Adipocyte (in vitro differentiated cells): Measurements from ENCODE around the gene STK17B.

Source experiments
- DNase-seq: peaks from one replicate; pipeline ENCODE4 v3.0.0-alpha.2; 2015; ENCODE audit warnings: low read depth
- H3K27me3 ChIP-seq: replicated peaks from 2 replicates; pipeline ENCODE4 v1.7.0; 2013; ENCODE audit warnings: mild to moderate bottlenecking, low read length, moderate library complexity; ENCODE audit not compliant: control insufficient read depth, insufficient read depth
- H3K36me3 ChIP-seq: 2 replicates; pipeline ENCODE4 v1.7.0; 2013; ENCODE audit warnings: low read length, mild to moderate bottlenecking, moderate library complexity; ENCODE audit not compliant: control insufficient read depth, insufficient read depth, severe bottlenecking
- H3K4me1 ChIP-seq: 2 replicates; pipeline ENCODE4 v1.7.0; 2013; ENCODE audit warnings: mild to moderate bottlenecking, low read length, moderate library complexity; ENCODE audit not compliant: control insufficient read depth, insufficient read depth
- H3K4me3 ChIP-seq: 2 replicates; pipeline ENCODE4 v1.7.0; 2013; ENCODE audit warnings: mild to moderate bottlenecking, low read length, moderate library complexity
- H3K9ac ChIP-seq: 2 replicates; pipeline ENCODE4 v1.7.0; 2013; ENCODE audit warnings: mild to moderate bottlenecking, low read length, moderate library complexity
- H3K9me3 ChIP-seq: 2 replicates; pipeline ENCODE4 v1.7.0; 2013; ENCODE audit warnings: mild to moderate bottlenecking, low read length, moderate library complexity; ENCODE audit not compliant: control insufficient read depth

Gene STK17B

DNA sequence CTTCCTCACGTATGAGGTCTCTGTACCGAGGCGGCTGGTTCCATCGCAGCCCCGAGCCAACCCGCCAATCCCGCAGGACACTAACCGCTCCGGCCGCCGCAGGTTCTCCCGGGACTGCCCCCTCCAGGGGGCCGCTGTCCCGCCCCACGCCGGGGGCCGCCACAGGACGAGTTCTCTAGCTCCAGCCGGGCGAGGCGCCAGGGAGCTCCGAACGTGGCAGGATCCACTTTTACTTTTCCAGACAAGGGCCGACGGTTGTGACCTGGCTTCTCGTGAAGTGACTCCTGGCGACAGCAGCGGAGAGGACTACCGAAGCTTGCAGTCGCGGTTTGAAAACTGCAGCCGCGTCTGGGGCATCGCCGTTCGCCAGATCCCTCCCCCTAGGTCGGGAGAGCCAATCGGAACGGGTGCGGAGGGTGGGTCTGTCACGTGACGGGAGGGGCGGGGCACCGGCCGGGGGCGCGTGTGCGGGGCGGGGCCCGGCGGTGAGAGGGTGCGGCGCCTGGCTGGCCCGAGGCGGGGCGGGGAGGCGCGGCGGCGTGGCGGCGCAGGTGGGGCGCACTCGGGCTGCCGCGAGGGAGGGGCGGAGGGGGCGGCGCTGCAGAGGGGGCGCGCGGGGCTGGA lies at the start of gene STK17B:
TSS of gene STK17B (minus strand) at position 331 of the 624 bp plus-strand sequence. CDS start 8,195 bp downstream, outside the sequence.
- Histone ChIP-seq H3K27me3 (no peaks in the 10 kb centered on the region), H3K9me3 (no peaks in the 10 kb centered on the region), H3K4me3 (peak within 1 kb of the TSS; percentile 94), H3K36me3 (no peaks in the 10 kb centered on the region), H3K9ac (peak within 1 kb of the TSS; percentile 96), H3K4me1 (peaks cover 26% of the 10 kb centered on the region)
- peak; percentile 98 for DNase-seq

DNA sequence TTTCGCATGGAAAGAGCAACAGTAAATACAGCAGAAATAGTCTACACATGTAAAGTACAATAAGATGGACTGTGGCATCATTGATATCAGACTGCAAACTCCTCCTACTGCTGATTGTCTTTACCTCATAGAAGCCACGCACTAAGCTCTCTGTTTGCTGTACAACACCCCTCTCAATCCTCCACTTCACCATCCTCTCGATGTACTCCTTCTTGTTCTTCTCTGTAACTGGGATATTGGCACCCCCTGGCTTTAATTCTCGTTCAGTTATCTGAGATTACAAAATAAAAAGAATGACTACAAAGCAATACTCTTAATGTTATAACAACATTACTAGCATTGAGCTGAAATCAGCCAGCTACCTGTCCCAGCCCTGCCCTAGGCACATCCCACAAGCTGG lies 49.3 kb upstream of the STK17B start:
- H3K27me3 ChIP-seq = no peaks in the 10 kb centered on the region
- peaks cover 7% of the 10 kb centered on the region for H3K4me1 ChIP-seq
- peaks cover 4% of the 10 kb centered on the region for H3K36me3 ChIP-seq
- no peak for DNase-seq
- H3K9ac ChIP-seq = no peak overlapping the region
- no peak overlapping the region for H3K4me3 ChIP-seq
- H3K9me3 ChIP-seq = no peaks in the 10 kb centered on the region

DNA sequence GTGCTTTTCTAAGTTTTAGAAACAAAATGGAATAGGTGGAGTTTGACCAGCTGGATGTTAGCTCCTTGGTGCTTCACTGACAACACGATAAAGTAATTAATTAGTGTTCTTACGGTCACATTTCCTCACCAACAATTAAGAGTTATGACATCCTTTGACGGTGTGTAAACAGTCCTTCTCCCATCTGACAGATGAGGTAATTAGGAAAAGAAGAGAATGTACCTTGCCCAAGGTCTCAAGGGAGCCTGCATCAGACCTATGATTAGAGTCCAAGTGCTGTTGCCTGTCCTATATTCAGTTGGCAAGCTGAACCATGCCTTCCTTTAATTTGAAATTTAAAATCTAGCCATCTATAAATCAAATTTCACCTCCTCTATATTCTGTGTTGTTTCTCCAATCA lies 48.3 kb upstream of the STK17B start:
- H3K4me3 ChIP-seq = no peak overlapping the region
- H3K9ac ChIP-seq = no peak overlapping the region
- no peaks in the 10 kb centered on the region for H3K27me3 ChIP-seq
- DNase-seq = no peak
- H3K36me3 ChIP-seq = peaks cover 4% of the 10 kb centered on the region
- no peaks in the 10 kb centered on the region for H3K9me3 ChIP-seq
- H3K4me1 ChIP-seq = no peaks in the 10 kb centered on the region

DNA sequence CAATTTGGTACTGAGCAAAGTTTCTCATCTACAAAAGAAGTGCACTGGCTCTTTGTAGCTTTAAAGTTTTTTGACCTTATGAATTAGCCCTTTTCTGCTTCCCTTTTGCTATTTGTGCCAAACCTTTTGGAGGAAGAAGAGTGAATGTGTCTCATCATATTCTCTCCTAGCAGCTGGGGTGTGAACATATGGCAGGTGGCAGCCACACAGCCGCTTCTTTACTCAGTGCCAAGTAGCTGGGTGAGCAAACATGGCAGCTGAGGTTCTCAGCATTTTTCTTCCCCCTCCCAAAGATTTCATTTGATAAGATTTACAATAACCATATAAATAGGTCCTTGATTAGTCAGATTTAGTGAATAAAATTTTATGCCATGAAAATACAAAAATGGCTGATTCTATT lies 46.7 kb upstream of the STK17B start:
- no peaks in the 10 kb centered on the region for H3K4me1 ChIP-seq
- no peaks in the 10 kb centered on the region for H3K9me3 ChIP-seq
- H3K4me3 ChIP-seq = no peak overlapping the region
- no peak overlapping the region for H3K9ac ChIP-seq
- H3K27me3 ChIP-seq = no peaks in the 10 kb centered on the region
- H3K36me3 ChIP-seq = peaks cover 4% of the 10 kb centered on the region
- DNase-seq = no peak

DNA sequence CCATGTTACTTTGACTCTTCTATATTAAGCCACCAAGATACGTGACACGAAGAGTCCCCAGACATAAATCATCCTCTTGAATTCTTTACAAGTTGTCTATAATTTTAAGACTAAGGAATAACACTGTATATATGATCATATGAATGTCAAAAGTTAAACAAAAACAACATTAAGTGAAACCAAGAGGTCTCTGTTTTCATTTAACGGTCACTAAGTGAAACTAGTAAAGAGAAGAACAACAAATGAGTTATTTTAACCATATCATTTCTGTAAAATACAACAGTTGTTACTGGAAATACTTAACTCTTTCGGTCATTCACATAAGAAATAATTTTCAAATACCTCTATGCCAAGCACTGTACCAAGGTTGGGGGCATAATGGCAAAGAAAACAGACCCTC lies 45.7 kb upstream of the STK17B start:
- no peaks in the 10 kb centered on the region for H3K9me3 ChIP-seq

DNA sequence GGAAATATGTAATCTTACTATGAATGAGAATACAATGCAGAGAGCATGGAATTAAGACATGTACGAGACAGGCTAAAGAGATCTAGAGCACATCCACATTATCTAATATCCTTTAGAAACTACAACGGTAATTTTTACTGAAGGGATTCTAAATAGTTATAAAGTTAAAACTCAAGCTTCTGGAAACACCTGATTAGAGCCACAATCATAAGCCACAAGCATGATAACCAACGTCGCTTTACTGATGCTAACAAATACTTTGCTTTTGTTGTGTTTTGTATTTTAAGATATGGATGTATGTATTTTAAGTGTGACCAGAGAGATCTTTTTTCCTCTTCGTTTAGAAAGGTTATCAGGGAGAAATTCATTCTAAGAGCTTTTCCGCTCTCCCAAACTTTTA lies 44.0 kb upstream of the STK17B start:
- Histone ChIP-seq H3K27me3 (no peaks in the 10 kb centered on the region), H3K36me3 (peaks cover 4% of the 10 kb centered on the region), H3K9me3 (no peaks in the 10 kb centered on the region), H3K4me1 (no peaks in the 10 kb centered on the region), H3K4me3 (no peak overlapping the region), H3K9ac (no peak overlapping the region)
- DNase-seq = no peak

More for the DNA sequence above, 45.7 kb upstream of the STK17B start:
- Histone ChIP-seq H3K4me3 (no peak overlapping the region), H3K27me3 (no peaks in the 10 kb centered on the region), H3K4me1 (no peaks in the 10 kb centered on the region), H3K9ac (no peak overlapping the region), H3K36me3 (peaks cover 4% of the 10 kb centered on the region)
- DNase-seq = no peak

DNA sequence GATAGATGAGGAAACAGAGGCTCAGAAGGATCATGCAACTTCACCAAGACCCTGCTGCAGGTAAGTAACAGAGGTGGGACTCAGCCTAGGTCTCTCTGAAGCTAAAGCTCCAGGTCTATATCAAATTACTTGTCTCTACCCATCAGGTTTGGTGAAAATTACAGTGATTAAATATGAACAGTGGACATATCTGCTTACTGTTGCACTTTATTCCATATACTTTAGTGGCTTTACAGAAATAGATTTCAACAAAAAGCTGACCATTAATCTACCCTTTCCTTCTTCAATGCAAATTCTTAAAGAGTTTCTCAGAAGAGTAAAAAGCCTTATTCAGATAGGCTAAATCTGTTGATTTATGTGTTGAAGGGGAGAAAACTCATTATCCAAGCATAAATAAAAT lies 42.8 kb upstream of the STK17B start:
- peaks cover 4% of the 10 kb centered on the region for H3K36me3 ChIP-seq
- H3K27me3 ChIP-seq = no peaks in the 10 kb centered on the region
- no peaks in the 10 kb centered on the region for H3K9me3 ChIP-seq
- H3K4me3 ChIP-seq = no peak overlapping the region
- DNase-seq = no peak
- no peak overlapping the region for H3K9ac ChIP-seq
- peaks cover 4% of the 10 kb centered on the region for H3K4me1 ChIP-seq

DNA sequence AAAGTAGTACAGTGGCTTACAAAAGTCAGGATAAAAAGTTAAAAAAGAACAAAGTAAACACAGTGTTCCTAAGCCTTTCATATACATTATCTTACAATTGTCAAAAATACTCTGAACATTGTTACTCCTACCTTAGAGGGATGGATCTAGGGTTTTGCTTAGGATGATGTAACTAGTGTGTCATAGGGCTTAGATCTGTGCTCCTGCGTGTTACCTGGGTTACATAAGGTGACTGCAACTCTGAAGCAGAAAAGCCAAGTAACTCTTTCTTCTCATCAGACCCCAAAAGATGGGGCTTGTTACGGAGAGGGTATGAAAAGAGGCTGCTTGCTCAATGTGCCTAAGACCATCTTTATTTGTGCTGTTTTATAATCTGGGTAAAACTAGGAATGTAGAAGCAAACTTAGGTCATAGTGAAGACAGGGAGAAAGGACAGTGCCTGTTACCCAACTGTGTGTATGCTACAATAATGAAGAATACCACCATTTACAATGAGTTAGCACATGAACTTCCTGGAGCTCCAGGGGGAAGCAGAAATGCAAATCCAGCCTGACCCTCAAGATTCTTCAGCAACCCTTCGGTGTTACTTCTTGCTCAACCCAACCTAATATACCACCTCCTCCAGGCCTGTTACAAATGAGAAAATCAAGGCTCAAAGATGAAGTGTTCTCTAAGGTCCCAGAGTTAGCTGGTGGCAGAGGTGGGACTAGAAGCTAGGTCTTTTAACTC lies 42.0 kb upstream of the STK17B start:
- no peak for DNase-seq
- Histone ChIP-seq H3K4me1 (peaks cover 11% of the 10 kb centered on the region), H3K9me3 (no peaks in the 10 kb centered on the region), H3K27me3 (no peaks in the 10 kb centered on the region), H3K36me3 (peaks cover 4% of the 10 kb centered on the region), H3K9ac (no peak overlapping the region), H3K4me3 (no peak overlapping the region)

DNA sequence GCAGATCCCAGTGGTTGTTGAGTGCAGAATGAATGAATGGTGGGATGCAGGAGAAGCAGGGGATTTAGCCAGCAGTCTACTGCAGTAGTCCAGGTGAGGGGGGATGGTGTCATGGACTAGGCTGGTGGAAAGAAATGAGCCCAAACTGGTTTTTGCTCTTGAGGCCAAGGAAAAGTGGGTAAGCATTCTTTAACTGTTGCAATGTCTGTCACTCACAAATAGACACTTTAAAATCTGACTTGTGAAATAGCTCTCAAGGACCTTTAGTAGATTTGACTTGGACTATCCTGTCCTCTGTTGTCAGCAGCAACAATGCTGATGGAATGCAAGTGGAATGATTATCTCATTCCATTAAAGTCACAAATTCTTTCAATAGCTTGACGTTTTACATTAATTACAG lies 37.5 kb upstream of the STK17B start:
- peaks cover 25% of the 10 kb centered on the region for H3K4me1 ChIP-seq
- no peak overlapping the region for H3K9ac ChIP-seq
- no peaks in the 10 kb centered on the region for H3K27me3 ChIP-seq
- H3K4me3 ChIP-seq = no peak overlapping the region
- H3K36me3 ChIP-seq = no peaks in the 10 kb centered on the region
- no peaks in the 10 kb centered on the region for H3K9me3 ChIP-seq
- DNase-seq = no peak

DNA sequence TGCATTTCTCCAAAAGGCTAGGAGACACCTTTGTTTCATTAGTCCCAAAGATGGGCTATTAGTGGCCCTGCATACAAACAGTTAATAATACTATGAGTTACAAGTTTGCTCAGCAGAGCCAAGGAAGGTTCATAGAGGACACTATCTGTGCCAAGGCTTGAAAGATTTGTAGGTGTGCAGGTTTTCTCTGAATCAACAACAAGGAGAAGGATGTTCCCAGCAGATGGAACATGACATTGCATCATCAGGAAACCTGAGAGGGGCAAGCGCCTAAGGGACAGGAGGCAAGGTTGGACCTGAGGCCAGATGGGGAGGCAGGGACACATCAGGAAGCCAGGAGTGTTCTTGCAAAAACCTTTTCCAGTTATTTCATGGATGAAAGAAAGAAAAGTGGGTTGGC lies 35.4 kb upstream of the STK17B start:
- H3K4me1 ChIP-seq = peaks cover 33% of the 10 kb centered on the region
- no peaks in the 10 kb centered on the region for H3K9me3 ChIP-seq
- no peaks in the 10 kb centered on the region for H3K27me3 ChIP-seq
- no peaks in the 10 kb centered on the region for H3K36me3 ChIP-seq
- H3K9ac ChIP-seq = peak overlapping the region; percentile 62
- peak overlapping the region; percentile 39 for H3K4me3 ChIP-seq
- peak; percentile 23 for DNase-seq

DNA sequence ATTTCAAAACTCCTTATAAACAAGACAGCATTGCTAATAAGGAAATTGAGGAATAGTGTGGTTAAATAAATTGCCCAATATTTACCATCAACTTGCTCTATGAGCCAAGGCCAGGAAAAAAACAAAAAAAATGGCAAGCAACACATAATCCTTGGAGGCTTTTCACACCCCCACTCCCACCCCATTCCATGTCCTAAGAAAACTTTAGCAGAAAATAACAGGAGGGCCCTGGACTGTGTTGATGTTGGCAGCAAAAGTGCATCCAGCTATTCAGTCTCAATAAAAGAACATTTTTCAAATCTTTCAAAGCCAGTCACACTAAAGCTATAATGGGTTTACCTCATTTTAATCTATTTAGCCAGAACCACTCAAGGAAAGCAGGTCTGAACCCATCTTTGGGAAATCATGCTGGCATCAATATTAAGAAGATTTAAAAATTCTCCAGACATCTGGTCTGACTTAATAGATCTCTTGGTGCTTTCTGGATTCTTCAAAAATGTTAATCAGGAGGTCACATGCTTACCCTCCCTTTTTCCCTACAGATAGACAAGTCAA lies 34.6 kb upstream of the STK17B start:
- Histone ChIP-seq H3K36me3 (no peaks in the 10 kb centered on the region), H3K9ac (peak overlapping the region; percentile 62), H3K27me3 (no peaks in the 10 kb centered on the region), H3K4me3 (peak overlapping the region; percentile 39), H3K4me1 (peaks cover 41% of the 10 kb centered on the region), H3K9me3 (no peaks in the 10 kb centered on the region)
- peak; percentile 75 for DNase-seq
